Measurements from ENCODE around the gene SHF. TPM values are rescaled to one million over a fixed set of nuclear protein-coding genes. Genes with fewer than 3 reads are reported as not detected.

The SHF gene
- total RNA-seq, 4 donors from 2014 or later: 1.5 to 37.5 (median 24.1) TPM

GRCh38 chr15:45165536-45165935 is 22.2 kb downstream of the SHF start:
- no peaks in the 10 kb centered on the region for H3K27me3 ChIP-seq
- peak overlapping the region in 1 of 2 donors; percentile 98 for H3K27ac ChIP-seq
- H3K4me1 ChIP-seq: no peaks in the 10 kb centered on the region
- intact Hi-C loops (cut with DNase I; ENCODE audit: low total_unique reads): no loop called here
- no peak for DNase-seq
- H3K9me3 ChIP-seq: no peaks in the 10 kb centered on the region
- TF ChIP-seq CTCF (IDR thresholded peaks at IDR 0.05) (no peak), POLR2A (IDR thresholded peaks at IDR 0.05) (no peak)
- H3K4me3 ChIP-seq: no peak overlapping the region
- no peaks in the 10 kb centered on the region for H3K36me3 ChIP-seq

GRCh38 chr15:45164914-45165313 is 22.9 kb downstream of the SHF start:
- Histone ChIP-seq H3K36me3 (no peaks in the 10 kb centered on the region), H3K4me1 (no peaks in the 10 kb centered on the region), H3K4me3 (no peak overlapping the region), H3K27me3 (no peaks in the 10 kb centered on the region), H3K9me3 (no peaks in the 10 kb centered on the region), H3K27ac (no peak overlapping the region)
- TF ChIP-seq CTCF (IDR thresholded peaks at IDR 0.05) (no peak), POLR2A (IDR thresholded peaks at IDR 0.05) (no peak)
- no peak for DNase-seq
- intact Hi-C loops (cut with DNase I; ENCODE audit: low total_unique reads): no loop called here

- Histone ChIP-seq H3K4me1 (no peaks in the 10 kb centered on the region), H3K4me3 (no peak overlapping the region), H3K27ac (no peak overlapping the region), H3K36me3 (no peaks in the 10 kb centered on the region), H3K27me3 (no peaks in the 10 kb centered on the region), H3K9me3 (no peaks in the 10 kb centered on the region)
- TF ChIP-seq CTCF (IDR thresholded peaks at IDR 0.05): no peak
- TF ChIP-seq POLR2A (IDR thresholded peaks at IDR 0.05): no peak
- no peak for DNase-seq
- intact Hi-C loops (cut with DNase I; ENCODE audit: low total_unique reads): no loop called here
These were observed 24.3 kb downstream of the SHF start for GRCh38 chr15:45163508-45163856.

- peak; percentile 79 to 81 for DNase-seq
- Histone ChIP-seq H3K9me3 (no peaks in the 10 kb centered on the region), H3K36me3 (no peaks in the 10 kb centered on the region), H3K27ac (no peak overlapping the region), H3K4me1 (no peaks in the 10 kb centered on the region), H3K4me3 (no peak overlapping the region), H3K27me3 (no peaks in the 10 kb centered on the region)
- intact Hi-C loops (cut with DNase I; ENCODE audit: low total_unique reads): no loop called here
- TF ChIP-seq CTCF (IDR thresholded peaks at IDR 0.05) (peak; percentile 76 to 93 (median 86)), POLR2A (IDR thresholded peaks at IDR 0.05) (no peak)
These were observed 24.8 kb downstream of the SHF start for GRCh38 chr15:45162771-45163507.

GRCh38 chr15:45161666-45162065 is 26.1 kb downstream of the SHF start:
- intact Hi-C loops (cut with DNase I; ENCODE audit: low total_unique reads): no loop called here
- Histone ChIP-seq H3K4me3 (no peak overlapping the region), H3K27ac (no peak overlapping the region), H3K9me3 (no peaks in the 10 kb centered on the region), H3K4me1 (no peaks in the 10 kb centered on the region), H3K36me3 (no peaks in the 10 kb centered on the region), H3K27me3 (no peaks in the 10 kb centered on the region)
- no peak for TF ChIP-seq CTCF (IDR thresholded peaks at IDR 0.05)
- no peak for TF ChIP-seq POLR2A (IDR thresholded peaks at IDR 0.05)
- no peak for DNase-seq
